Neural progenitor cell (in vitro differentiated cells): ENCODE data around the gene BRD4. TPM values are rescaled to one million over a fixed set of nuclear protein-coding genes. Genes with fewer than 3 reads are reported as not detected.

Source experiments
- DNase-seq: peaks from one replicate; pipeline ENCODE4 v3.0.0-alpha.2; 2016; ENCODE audit warnings: low spot score
- H2AFZ ChIP-seq: fragments of 200-600 bp; sonication (generic); replicated peaks from 2 replicates; pipeline ENCODE4 v1.6.1; 2016; ENCODE audit warnings: antibody characterized with exemption
- H3F3A ChIP-seq: fragments of 200-600 bp; sonication (generic); 2 replicates; pipeline ENCODE4 v1.6.1; 2016; ENCODE audit warnings: antibody characterized with exemption, low read depth
- H3K27ac ChIP-seq: fragments of 200-600 bp; sonication (generic); 2 replicates; pipeline ENCODE4 v1.5.1; 2016; ENCODE audit warnings: mild to moderate bottlenecking
- H3K27me3 ChIP-seq: fragments of 200-600 bp; sonication (generic); 2 replicates; pipeline ENCODE4 v1.6.1; 2016; ENCODE audit warnings: mild to moderate bottlenecking, moderate library complexity
- H3K36me3 ChIP-seq: fragments of 200-600 bp; sonication (generic); 2 replicates; pipeline ENCODE4 v1.5.1; 2016
- H3K4me1 ChIP-seq: fragments of 200-600 bp; sonication (generic); 2 replicates; pipeline ENCODE4 v1.6.1; 2016; ENCODE audit warnings: mixed run types
- H3K4me2 ChIP-seq: fragments of 200-600 bp; sonication (generic); 2 replicates; pipeline ENCODE4 v1.6.1; 2016
- H3K4me3 ChIP-seq: fragments of 200-600 bp; sonication (generic); 2 replicates; pipeline ENCODE4 v1.5.1; 2016
- H3K79me2 ChIP-seq: fragments of 200-600 bp; sonication (generic); 2 replicates; pipeline ENCODE4 v1.6.1; 2016; ENCODE audit warnings: low read depth
- H3K9ac ChIP-seq: fragments of 200-600 bp; sonication (generic); 2 replicates; pipeline ENCODE4 v1.6.1; 2016
- H3K9me3 ChIP-seq: fragments of 200-600 bp; sonication (generic); 2 replicates; pipeline ENCODE4 v1.5.1; 2016; ENCODE audit warnings: low read depth
- H4K20me1 ChIP-seq: fragments of 200-600 bp; sonication (generic); 2 replicates; pipeline ENCODE4 v1.6.1; 2016; ENCODE audit warnings: low read depth
- H3K27ac Mint-ChIP-seq: 3 replicates; pipeline ENCODE4 v1.8.0; 2021; ENCODE audit warnings: mixed read lengths
- H3K27me3 Mint-ChIP-seq: 2 replicates; pipeline ENCODE4 v1.8.0; 2022; ENCODE audit warnings: low read depth, mild to moderate bottlenecking, inconsistent platforms, moderate library complexity, mixed read lengths; ENCODE audit not compliant: insufficient read depth
- H3K36me3 Mint-ChIP-seq: 3 replicates; pipeline ENCODE4 v1.8.0; 2021; ENCODE audit warnings: mixed read lengths
- H3K4me1 Mint-ChIP-seq: 3 replicates; pipeline ENCODE4 v1.8.0; 2021; ENCODE audit warnings: mixed read lengths
- H3K4me3 Mint-ChIP-seq: 3 replicates; pipeline ENCODE4 v1.8.0; 2021; ENCODE audit warnings: mild to moderate bottlenecking, moderate library complexity, mixed read lengths
- H3K9me3 Mint-ChIP-seq: 3 replicates; pipeline ENCODE4 v1.8.0; 2020; ENCODE audit warnings: mixed read lengths
- EZH2 ChIP-seq: fragments of 200-600 bp; sonication (generic); IDR thresholded peaks from 2 replicates; pipeline ENCODE4 v1.6.1; 2017; ENCODE audit warnings: antibody characterized with exemption, mild to moderate bottlenecking, moderate library complexity
- EZH2phosphoT487 ChIP-seq: fragments of 200-600 bp; sonication (generic); IDR thresholded peaks from 2 replicates; pipeline ENCODE4 v1.6.1; 2017; ENCODE audit warnings: antibody characterized with exemption
- total RNA-seq: library from RNA; depleted of rRNA; stranded (reverse); fragments of >200 nt; gene quantifications from 2 replicates; pipeline ENCODE4 v1.2.3, GENCODE V29; 2015; ENCODE audit warnings: low replicate concordance
- TF ChIP-seq, protein P1 (sequence below): fragments of 200-600 bp; sonication (generic); IDR thresholded peaks from 2 replicates; pipeline ENCODE4 v1.5.1; 2017; ENCODE audit warnings: antibody characterized with exemption, mild to moderate bottlenecking

BRD4 gene
- total RNA-seq, 1 donor from 2014 or later, result 14.5 TPM

DNA sequence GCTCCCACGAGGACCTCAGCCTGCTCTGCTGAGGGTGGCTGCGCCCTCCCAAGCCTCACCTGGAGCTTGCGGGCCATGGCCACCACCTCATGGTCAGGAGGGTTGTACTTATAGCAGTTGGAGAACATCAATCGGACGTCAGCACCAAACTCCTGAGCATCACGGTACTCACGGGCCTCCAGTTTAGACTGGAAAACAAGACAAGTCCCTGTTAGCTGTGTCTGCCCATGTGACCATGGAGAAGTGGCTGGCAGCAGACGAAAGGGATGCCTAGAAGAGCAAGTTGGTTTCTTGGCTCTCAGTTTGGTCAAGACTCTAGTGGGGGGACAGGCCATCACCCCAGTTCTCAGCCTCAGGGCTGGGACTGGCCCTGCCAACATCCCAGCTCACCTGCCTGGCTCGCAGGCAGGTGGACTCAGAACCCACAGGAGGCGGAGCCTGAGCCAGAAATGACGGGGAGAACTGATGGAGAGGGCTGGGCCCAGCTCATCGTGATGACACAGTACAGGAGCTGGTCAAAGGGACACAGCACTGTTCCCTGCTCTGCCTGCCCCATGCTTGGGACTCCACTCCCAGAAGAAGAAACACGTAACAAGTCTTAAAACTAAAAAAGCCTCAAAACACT lies 68.9 kb downstream of the BRD4 start:
- Histone ChIP-seq H3K79me2 (peaks cover 68% of the 10 kb centered on the region), H2AFZ (no peak overlapping the region), H3K9me3 (no peaks in the 10 kb centered on the region), H3K27ac (no peak overlapping the region), H3K4me1 (no peaks in the 10 kb centered on the region), H3K27me3 (no peaks in the 10 kb centered on the region), H4K20me1 (peaks cover 82% of the 10 kb centered on the region), H3K4me2 (no peak overlapping the region), H3K9ac (no peak overlapping the region), H3F3A (peaks cover 16% of the 10 kb centered on the region), H3K36me3 (peaks cover 12% of the 10 kb centered on the region), H3K4me3 (no peak overlapping the region)
- no peak overlapping the region for H3K27ac Mint-ChIP-seq
- H3K36me3 Mint-ChIP-seq, result peaks cover 31% of the 10 kb centered on the region
- no peak for DNase-seq
- peak overlapping the region; percentile 41 for H3K4me3 Mint-ChIP-seq
- H3K9me3 Mint-ChIP-seq, result no peaks in the 10 kb centered on the region
- TF ChIP-seq EZH2 (no peak), EZH2phosphoT487 (no peak)
- TF ChIP-seq, protein P1, sequence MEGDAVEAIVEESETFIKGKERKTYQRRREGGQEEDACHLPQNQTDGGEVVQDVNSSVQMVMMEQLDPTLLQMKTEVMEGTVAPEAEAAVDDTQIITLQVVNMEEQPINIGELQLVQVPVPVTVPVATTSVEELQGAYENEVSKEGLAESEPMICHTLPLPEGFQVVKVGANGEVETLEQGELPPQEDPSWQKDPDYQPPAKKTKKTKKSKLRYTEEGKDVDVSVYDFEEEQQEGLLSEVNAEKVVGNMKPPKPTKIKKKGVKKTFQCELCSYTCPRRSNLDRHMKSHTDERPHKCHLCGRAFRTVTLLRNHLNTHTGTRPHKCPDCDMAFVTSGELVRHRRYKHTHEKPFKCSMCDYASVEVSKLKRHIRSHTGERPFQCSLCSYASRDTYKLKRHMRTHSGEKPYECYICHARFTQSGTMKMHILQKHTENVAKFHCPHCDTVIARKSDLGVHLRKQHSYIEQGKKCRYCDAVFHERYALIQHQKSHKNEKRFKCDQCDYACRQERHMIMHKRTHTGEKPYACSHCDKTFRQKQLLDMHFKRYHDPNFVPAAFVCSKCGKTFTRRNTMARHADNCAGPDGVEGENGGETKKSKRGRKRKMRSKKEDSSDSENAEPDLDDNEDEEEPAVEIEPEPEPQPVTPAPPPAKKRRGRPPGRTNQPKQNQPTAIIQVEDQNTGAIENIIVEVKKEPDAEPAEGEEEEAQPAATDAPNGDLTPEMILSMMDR, result no peak
- peaks cover 6% of the 10 kb centered on the region for H3K27me3 Mint-ChIP-seq
- H3K4me1 Mint-ChIP-seq, result no peaks in the 10 kb centered on the region

DNA sequence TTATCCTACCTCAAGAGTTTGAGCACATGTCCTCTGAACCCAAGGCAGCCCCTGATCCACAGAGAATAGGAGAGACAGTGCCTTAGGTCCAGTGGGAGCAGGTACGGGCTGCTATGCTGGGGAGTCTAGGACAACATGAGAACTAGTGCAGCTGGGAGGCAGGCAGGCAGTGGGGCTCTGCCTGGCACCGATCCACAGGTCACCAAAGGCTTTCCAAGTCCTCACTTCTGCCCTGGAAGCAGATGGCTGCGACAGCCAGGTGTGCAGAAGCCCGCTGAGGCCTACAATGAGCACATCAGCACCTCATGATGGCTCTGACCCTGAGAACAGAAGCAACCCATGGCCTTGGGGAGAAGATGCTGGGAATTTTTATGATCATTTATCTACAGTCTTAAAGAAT lies 70.3 kb downstream of the BRD4 start:
- no peak for DNase-seq
- Histone ChIP-seq H3K4me2 (no peak overlapping the region), H3K4me3 (no peak overlapping the region), H4K20me1 (peaks cover 73% of the 10 kb centered on the region), H3K36me3 (peaks cover 12% of the 10 kb centered on the region), H2AFZ (no peak overlapping the region), H3K9me3 (no peaks in the 10 kb centered on the region), H3K4me1 (no peaks in the 10 kb centered on the region), H3K9ac (no peak overlapping the region), H3K79me2 (peaks cover 63% of the 10 kb centered on the region), H3K27me3 (no peaks in the 10 kb centered on the region), H3K27ac (no peak overlapping the region), H3F3A (peaks cover 16% of the 10 kb centered on the region)
- Mint-ChIP-seq H3K36me3 (peaks cover 26% of the 10 kb centered on the region), H3K27me3 (peaks cover 2% of the 10 kb centered on the region), H3K9me3 (no peaks in the 10 kb centered on the region), H3K27ac (no peak overlapping the region), H3K4me3 (no peak overlapping the region), H3K4me1 (no peaks in the 10 kb centered on the region)
- TF ChIP-seq, protein P1, result no peak
- TF ChIP-seq EZH2phosphoT487 (no peak), EZH2 (no peak)

DNA sequence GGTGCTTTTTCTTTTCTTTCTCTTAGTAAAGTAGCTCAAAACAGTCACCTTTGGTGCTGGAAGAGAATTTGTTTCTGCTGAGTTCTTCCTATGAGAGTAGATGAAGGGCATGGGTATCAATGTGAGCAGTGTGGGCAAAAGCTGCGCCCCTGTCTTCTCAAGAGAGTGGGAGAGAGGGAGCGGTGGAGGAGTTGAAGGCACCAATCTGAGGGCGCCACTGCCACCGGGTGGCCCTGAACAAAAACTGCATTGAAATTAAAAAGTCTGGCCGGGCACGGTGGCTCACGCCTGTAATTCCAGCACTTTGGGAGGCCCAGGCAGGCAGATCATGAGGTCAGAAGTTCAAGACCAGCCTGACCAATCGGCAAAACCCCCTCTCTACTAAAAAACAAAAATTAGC lies 71.4 kb downstream of the BRD4 start:
- peaks cover 29% of the 10 kb centered on the region for H3K36me3 Mint-ChIP-seq
- Histone ChIP-seq H3K27ac (no peak overlapping the region), H3K9me3 (no peaks in the 10 kb centered on the region), H3K9ac (no peak overlapping the region), H4K20me1 (peaks cover 71% of the 10 kb centered on the region), H3K4me2 (no peak overlapping the region), H2AFZ (no peak overlapping the region), H3K36me3 (peaks cover 15% of the 10 kb centered on the region), H3K79me2 (peaks cover 55% of the 10 kb centered on the region), H3K27me3 (no peaks in the 10 kb centered on the region), H3K4me3 (no peak overlapping the region), H3K4me1 (no peaks in the 10 kb centered on the region), H3F3A (peaks cover 16% of the 10 kb centered on the region)
- peak; percentile 34 for DNase-seq
- H3K27ac Mint-ChIP-seq, result no peak overlapping the region
- H3K4me3 Mint-ChIP-seq, result no peak overlapping the region
- H3K9me3 Mint-ChIP-seq, result no peaks in the 10 kb centered on the region
- peaks cover 5% of the 10 kb centered on the region for H3K27me3 Mint-ChIP-seq
- no peaks in the 10 kb centered on the region for H3K4me1 Mint-ChIP-seq
- no peak for TF ChIP-seq EZH2phosphoT487
- TF ChIP-seq, protein P1, result peak; percentile 36
